Measurements from ENCODE around the gene HMGN1. TPM values are rescaled to one million over a fixed set of nuclear protein-coding genes. Genes with fewer than 3 reads are reported as not detected.
A peak's percentile ranks its signal among the peaks of the same experiment; 100 is the strongest.

The HMGN1 gene
- total RNA-seq, 2 donors from 2014 or later, result 141 to 270 TPM

GRCh38 chr21:39359382-39359781 is 10.5 kb upstream of the HMGN1 start:
- no peak overlapping the region for H3K4me3 ChIP-seq
- TF ChIP-seq CTCF (IDR thresholded peaks at IDR 0.05), result no peak
- TF ChIP-seq POLR2AphosphoS5 (IDR thresholded peaks at IDR 0.05), result no peak
- no peak for TF ChIP-seq POLR2A (IDR thresholded peaks at IDR 0.05)
- no peaks in the 10 kb centered on the region for H3K27me3 ChIP-seq (replicated peaks; ENCODE audit: insufficient read depth)
- intact Hi-C loops (cut with DNase I), result no loop called here
- no peaks in the 10 kb centered on the region for H3K36me3 ChIP-seq
- no peaks in the 10 kb centered on the region for H3K4me1 ChIP-seq (replicated peaks)
- WGBS, result 58% methylated on average over 4 of the region's 4 CpGs
- DNase-seq (ENCODE audit: low spot score), result no peak
- H3K9me3 ChIP-seq, result no peaks in the 10 kb centered on the region
- no peak overlapping the region for H3K27ac ChIP-seq

- Histone ChIP-seq H3K27me3 (replicated peaks; ENCODE audit: insufficient read depth) (no peaks in the 10 kb centered on the region), H3K4me3 (no peak overlapping the region), H3K4me1 (replicated peaks) (no peaks in the 10 kb centered on the region), H3K9me3 (no peaks in the 10 kb centered on the region), H3K27ac (no peak overlapping the region), H3K36me3 (no peaks in the 10 kb centered on the region)
- WGBS, result 75% methylated on average over 3 of the region's 3 CpGs
- no peak for DNase-seq (ENCODE audit: low spot score)
- no peak for TF ChIP-seq POLR2A (IDR thresholded peaks at IDR 0.05)
- TF ChIP-seq CTCF (IDR thresholded peaks at IDR 0.05), result no peak
- intact Hi-C loops (cut with DNase I), result no loop called here
Measured at GRCh38 chr21:39353295-39353694, 4.4 kb upstream of the HMGN1 start.

GRCh38 chr21:39350094-39351005 is 1.5 kb upstream of the HMGN1 start:
- peak overlapping the region; percentile 67 to 73 for H3K4me3 ChIP-seq
- H3K9me3 ChIP-seq, result no peaks in the 10 kb centered on the region
- no peaks in the 10 kb centered on the region for H3K36me3 ChIP-seq
- H3K27ac ChIP-seq, result peak overlapping the region; percentile 79 to 97
- no peaks in the 10 kb centered on the region for H3K27me3 ChIP-seq (replicated peaks; ENCODE audit: insufficient read depth)
- TF ChIP-seq POLR2AphosphoS5 (IDR thresholded peaks at IDR 0.05) (no peak), POLR2A (IDR thresholded peaks at IDR 0.05) (no peak), CTCF (IDR thresholded peaks at IDR 0.05) (no peak)
- WGBS, result 53% methylated on average over 19 of the region's 19 CpGs
- intact Hi-C loops (cut with DNase I), result no loop called here
- peaks cover 6% of the 10 kb centered on the region for H3K4me1 ChIP-seq (replicated peaks)
- no peak for DNase-seq (ENCODE audit: low spot score)

- Histone ChIP-seq H3K36me3 (no peaks in the 10 kb centered on the region), H3K27ac (peak overlapping the region; percentile 95 to 97), H3K4me1 (replicated peaks) (peaks cover 6% of the 10 kb centered on the region), H3K4me3 (peak overlapping the region; percentile 67 to 73), H3K9me3 (no peaks in the 10 kb centered on the region), H3K27me3 (replicated peaks; ENCODE audit: insufficient read depth) (no peaks in the 10 kb centered on the region)
- intact Hi-C loops (cut with DNase I), result loop anchor here (2.0 kb wide), 2 partner anchors 37 kb away; partner anchors contain the start of gene BRWD1
- DNase-seq (ENCODE audit: low spot score), result peak; percentile 98
- peak in 1 of 4 experiments; percentile 12 for TF ChIP-seq CTCF (IDR thresholded peaks at IDR 0.05)
- peak; percentile 64 for TF ChIP-seq POLR2A (IDR thresholded peaks at IDR 0.05)
- TF ChIP-seq POLR2AphosphoS5 (IDR thresholded peaks at IDR 0.05), result peak; percentile 83
- 5% methylated on average over 56 of the region's 56 CpGs for WGBS
Measured at GRCh38 chr21:39349211-39350093, 564 bp upstream of the HMGN1 start.

All from prostate gland (tissue), 2 donors.